ENCODE measurements around the gene ICAM1. TPM values are rescaled to one million over a fixed set of nuclear protein-coding genes. Genes with fewer than 3 reads are reported as not detected.

Gene ICAM1
- total and polyA plus RNA-seq, 2 of the 13 experiments (the other 11 are each of a cell fraction or from before 2014, with no cell fraction given), result 37.9 to 98.4 TPM

GRCh38 chr19:10315335-10316214 lies 44.7 kb downstream of the ICAM1 start, which contains the start of gene FDX2 (continued):
- TF ChIP-seq MAZ (IDR thresholded peaks at IDR 0.05; ENCODE audit: borderline replicate concordance, low read depth, low read length), result no peak
- peak; percentile 62 for TF ChIP-seq MAZ (CRISPR knock-in tag; IDR thresholded peaks at IDR 0.05; ENCODE audit: low read depth)
- TF ChIP-seq ZFP91 (CRISPR knock-in tag; IDR thresholded peaks at IDR 0.05; ENCODE audit: borderline replicate concordance), result peak; percentile 66
- no peak for TF ChIP-seq GMEB2 (CRISPR knock-in tag; IDR thresholded peaks at IDR 0.05; ENCODE audit: low read depth)
- no peak for TF ChIP-seq MTA1 (CRISPR knock-in tag; IDR thresholded peaks at IDR 0.05; ENCODE audit: borderline replicate concordance)
- peak; percentile 42; the same call in 1 of the 2 replicates for TF ChIP-seq DMAP1 (CRISPR knock-in tag; IDR thresholded peaks at IDR 0.05)
- TF ChIP-seq RAD21 (CRISPR knock-in tag; IDR thresholded peaks at IDR 0.05), result peak; percentile 19
- TF ChIP-seq TMF1 (CRISPR knock-in tag; IDR thresholded peaks at IDR 0.05; ENCODE audit: low read depth), result no peak
- TF ChIP-seq ZBTB46 (CRISPR knock-in tag; IDR thresholded peaks at IDR 0.05; ENCODE audit: borderline replicate concordance), result 0 out of 2 replicates have a peak, but pooled peaks have one; percentile 43
- no peak for TF ChIP-seq TBX3 (IDR thresholded peaks at IDR 0.05; ENCODE audit: borderline replicate concordance)
- TF ChIP-seq CHD4 (IDR thresholded peaks at IDR 0.05; ENCODE audit: borderline replicate concordance, low read length), result no peak
- no peak for TF ChIP-seq MTF2 (CRISPR knock-in tag; IDR thresholded peaks at IDR 0.05; ENCODE audit: borderline replicate concordance)
- TF ChIP-seq ZNF563 (CRISPR knock-in tag; IDR thresholded peaks at IDR 0.05), result 0 out of 2 replicates have a peak, but pooled peaks have one; percentile 52
- TF ChIP-seq NRL (CRISPR knock-in tag; IDR thresholded peaks at IDR 0.05; ENCODE audit: borderline replicate concordance), result peak; percentile 45; the same call in 1 of the 2 replicates
- TF ChIP-seq SALL2 (CRISPR knock-in tag; IDR thresholded peaks at IDR 0.05), result peak; percentile 59; the same call in 1 of the 2 replicates
- TF ChIP-seq USF2 (IDR thresholded peaks at IDR 0.05; ENCODE audit: low read depth, low read length), result peak; percentile 97
- TF ChIP-seq USF2 (CRISPR knock-in tag; IDR thresholded peaks at IDR 0.05; ENCODE audit: borderline replicate concordance), result peak; percentile 97
- 0 out of 2 replicates have a peak, but pooled peaks have one; percentile 66 for TF ChIP-seq SIN3A (IDR thresholded peaks at IDR 0.05; ENCODE audit: borderline replicate concordance, low read depth, low read length)
- TF ChIP-seq ERF (CRISPR knock-in tag; IDR thresholded peaks at IDR 0.05), result peak; percentile 67
- TF ChIP-seq ZSCAN31 (CRISPR knock-in tag; IDR thresholded peaks at IDR 0.05; ENCODE audit: low read depth), result 0 out of 2 replicates have a peak, but pooled peaks have one; percentile 41
- 0 out of 2 replicates have a peak, but pooled peaks have one; percentile 25 for TF ChIP-seq CCDC6 (CRISPR knock-in tag; IDR thresholded peaks at IDR 0.05)
- TF ChIP-seq ZNF367 (CRISPR knock-in tag; IDR thresholded peaks at IDR 0.05; ENCODE audit: borderline replicate concordance), result no peak

Measured in HepG2 (cell line).